Adrenal gland (tissue), 5 donors: ENCODE measurements around the gene STIM1.

Experiments
- POLR2A ChIP-seq, 2 donors: fragments of 450-650 bp; IDR thresholded peaks; one replicate each; pipeline ENCODE4 v1.6.1; 2017; ENCODE audit warnings: antibody characterized with exemption in 2 of 2, mild to moderate bottlenecking in 2 of 2, moderate library complexity in 1 of 2
- TF ChIP-seq, protein P1 (sequence below), 6 experiments: fragments of 450-650 bp in 4 of 6; fragments of 200-600 bp in 2 of 6; sonication (generic) in 1 of 6; IDR thresholded peaks; 1 replicate in 5 of 6; 2 replicates in 1 of 6; pipeline versions ENCODE4 v1.5.1 to v1.8.0; 2016 to 2021; ENCODE audit warnings: antibody characterized with exemption in 6 of 6, mild to moderate bottlenecking in 2 of 6, moderate library complexity in 1 of 6
- donor health status: DM: no; HTN: no; CAD: no.

DNA sequence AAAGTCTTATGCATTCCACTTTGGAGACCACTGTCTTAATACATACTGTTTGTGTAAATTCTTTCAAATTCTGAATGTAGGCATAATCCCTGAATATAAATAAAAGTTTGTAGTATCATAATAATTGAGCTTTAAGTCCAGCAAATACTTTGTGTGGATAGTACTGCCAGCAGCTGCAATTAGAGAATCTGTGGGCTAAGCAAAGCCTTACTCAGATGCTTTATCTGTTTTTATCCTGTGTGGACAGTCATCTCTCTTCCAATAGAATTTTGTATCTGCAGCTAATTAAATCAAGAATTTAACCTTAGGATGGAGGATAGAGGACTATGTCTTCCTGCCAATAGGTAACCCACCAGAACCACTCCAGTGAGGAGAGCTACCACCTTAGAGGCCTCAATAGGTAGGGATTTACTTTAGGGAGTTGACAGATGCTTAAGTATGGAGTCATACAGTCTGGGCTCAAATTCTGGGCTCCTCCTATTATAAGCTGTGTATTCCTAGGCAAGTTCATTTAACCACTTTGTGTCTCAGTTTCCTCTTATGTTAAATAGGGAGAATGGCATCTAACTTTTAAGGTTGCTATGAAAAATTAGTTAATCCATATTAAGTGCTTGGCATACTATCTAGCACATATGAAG is 71.1 kb downstream of the STIM1 start:
- TF ChIP-seq, protein P1, sequence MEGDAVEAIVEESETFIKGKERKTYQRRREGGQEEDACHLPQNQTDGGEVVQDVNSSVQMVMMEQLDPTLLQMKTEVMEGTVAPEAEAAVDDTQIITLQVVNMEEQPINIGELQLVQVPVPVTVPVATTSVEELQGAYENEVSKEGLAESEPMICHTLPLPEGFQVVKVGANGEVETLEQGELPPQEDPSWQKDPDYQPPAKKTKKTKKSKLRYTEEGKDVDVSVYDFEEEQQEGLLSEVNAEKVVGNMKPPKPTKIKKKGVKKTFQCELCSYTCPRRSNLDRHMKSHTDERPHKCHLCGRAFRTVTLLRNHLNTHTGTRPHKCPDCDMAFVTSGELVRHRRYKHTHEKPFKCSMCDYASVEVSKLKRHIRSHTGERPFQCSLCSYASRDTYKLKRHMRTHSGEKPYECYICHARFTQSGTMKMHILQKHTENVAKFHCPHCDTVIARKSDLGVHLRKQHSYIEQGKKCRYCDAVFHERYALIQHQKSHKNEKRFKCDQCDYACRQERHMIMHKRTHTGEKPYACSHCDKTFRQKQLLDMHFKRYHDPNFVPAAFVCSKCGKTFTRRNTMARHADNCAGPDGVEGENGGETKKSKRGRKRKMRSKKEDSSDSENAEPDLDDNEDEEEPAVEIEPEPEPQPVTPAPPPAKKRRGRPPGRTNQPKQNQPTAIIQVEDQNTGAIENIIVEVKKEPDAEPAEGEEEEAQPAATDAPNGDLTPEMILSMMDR (IDR thresholded peaks at IDR 0.05), result no peak
- no peak for TF ChIP-seq POLR2A (IDR thresholded peaks at IDR 0.05)
